Neuronal stem cell (in vitro differentiated cells): ENCODE data around the gene DEDD2.

Experiments
- DNase-seq: peaks from one replicate; pipeline ENCODE4 v3.0.0-alpha.2; 2013; ENCODE audit warnings: low spot score
- H2AFZ ChIP-seq: one replicate; pipeline ENCODE4 v1.6.1; 2013; ENCODE audit warnings: mild to moderate bottlenecking, low read length, inconsistent platforms
- H2AK5ac ChIP-seq: 2 replicates; pipeline ENCODE4 v1.6.1; 2013; ENCODE audit warnings: low read depth, mild to moderate bottlenecking, inconsistent platforms, low read length, moderate library complexity, mixed read lengths
- H2BK120ac ChIP-seq: 2 replicates; pipeline ENCODE4 v1.6.1; 2013; ENCODE audit warnings: low read depth, mild to moderate bottlenecking, inconsistent platforms, low read length, moderate library complexity, mixed read lengths
- H2BK12ac ChIP-seq: one replicate; pipeline ENCODE4 v1.6.1; 2013; ENCODE audit warnings: low read length, inconsistent platforms
- H2BK15ac ChIP-seq: 2 replicates; pipeline ENCODE4 v1.6.1; 2013; ENCODE audit warnings: mild to moderate bottlenecking, low read length, inconsistent platforms, mixed read lengths
- H2BK5ac ChIP-seq: one replicate; pipeline ENCODE4 v1.6.1; 2013; ENCODE audit warnings: inconsistent platforms, mild to moderate bottlenecking, low read length, moderate library complexity
- H3K14ac ChIP-seq: one replicate; pipeline ENCODE4 v1.6.1; 2013; ENCODE audit warnings: low read length, inconsistent platforms
- H3K18ac ChIP-seq: 2 replicates; pipeline ENCODE4 v1.6.1; 2013; ENCODE audit warnings: low read length, inconsistent platforms
- H3K23ac ChIP-seq: 2 replicates; pipeline ENCODE4 v1.6.1; 2013; ENCODE audit warnings: low read depth, mild to moderate bottlenecking, mixed read lengths, low read length, inconsistent platforms; ENCODE audit not compliant: poor library complexity
- H3K27ac ChIP-seq: replicated peaks from 3 replicates; pipeline ENCODE4 v1.5.1; 2013; ENCODE audit warnings: low read length, inconsistent platforms
- H3K27me3 ChIP-seq, 3 experiments: 2 replicates each; pipeline ENCODE4 v1.6.1; 2013; ENCODE audit warnings: low read length in 3 of 3, mild to moderate bottlenecking in 2 of 3, inconsistent platforms in 1 of 3, low read depth in 1 of 3, mixed read lengths in 1 of 3, moderate library complexity in 1 of 3; ENCODE audit not compliant: control insufficient read depth in 3 of 3, insufficient read depth in 3 of 3
- H3K36me3 ChIP-seq, 2 donors: replicated peaks in 1 of 2; 2 replicates each; pipeline ENCODE4 v1.6.1; 2013; ENCODE audit warnings: low read length in 2 of 2; ENCODE audit not compliant: control insufficient read depth in 2 of 2, insufficient read depth in 2 of 2
- H3K4ac ChIP-seq: 2 replicates; pipeline ENCODE4 v1.6.1; 2013; ENCODE audit warnings: inconsistent platforms, mild to moderate bottlenecking, low read length, moderate library complexity
- H3K4me1 ChIP-seq, 2 donors: 1 replicate in 1 of 2; 2 replicates in 1 of 2; pipeline ENCODE4 v1.6.1; 2013; ENCODE audit warnings: low read length in 2 of 2, low read depth in 1 of 2; ENCODE audit not compliant: control insufficient read depth in 2 of 2, insufficient read depth in 1 of 2
- H3K4me2 ChIP-seq: one replicate; pipeline ENCODE4 v1.6.1; 2013; ENCODE audit warnings: mild to moderate bottlenecking, low read length, inconsistent platforms; ENCODE audit not compliant: insufficient read depth, poor library complexity, severe bottlenecking
- H3K4me3 ChIP-seq, 2 donors: 2 replicates each; pipeline ENCODE4 v1.5.1; 2013; ENCODE audit warnings: low read length in 2 of 2, mild to moderate bottlenecking in 2 of 2, inconsistent platforms in 1 of 2, moderate library complexity in 1 of 2
- H3K79me1 ChIP-seq: one replicate; pipeline ENCODE4 v1.6.1; 2013; ENCODE audit warnings: low read depth, mild to moderate bottlenecking, inconsistent platforms, low read length, moderate library complexity
- H3K9ac ChIP-seq: one replicate; pipeline ENCODE4 v1.6.1; 2013; ENCODE audit warnings: mild to moderate bottlenecking, low read depth, low read length, inconsistent platforms; ENCODE audit not compliant: poor library complexity
- H3K9me3 ChIP-seq, 2 donors: replicated peaks in 1 of 2; 2 replicates each; pipeline versions ENCODE3 to v1.6.1; 2013; ENCODE audit warnings: low read length in 2 of 2, mild to moderate bottlenecking in 2 of 2, inconsistent platforms in 1 of 2, low read depth in 1 of 2, mixed read lengths in 1 of 2, moderate library complexity in 1 of 2; ENCODE audit not compliant: control insufficient read depth in 2 of 2, insufficient read depth in 1 of 2
- H4K8ac ChIP-seq: one replicate; pipeline ENCODE4 v1.6.1; 2013; ENCODE audit warnings: low read depth, mild to moderate bottlenecking, inconsistent platforms, low read length, moderate library complexity
- H4K91ac ChIP-seq: one replicate; pipeline ENCODE4 v1.6.1; 2013; ENCODE audit warnings: low read length, low read depth, mild to moderate bottlenecking, inconsistent platforms; ENCODE audit not compliant: poor library complexity
- WGBS, 2 donors: extraction: QIAGEN DNeasy Blood & Tissue Kit; methylation state at CpG; one replicate each; pipeline ENCODE4 v1.1.7; 2013; ENCODE audit warnings: missing lambda C conversion rate in 2 of 2, mixed read lengths in 1 of 2; ENCODE audit not compliant: insufficient read length in 2 of 2, insufficient replicate concordance in 1 of 2; ENCODE audit errors: extremely low coverage in 2 of 2; 5-methylcytosine and 5-hydroxymethylcytosine counted together

DEDD2 gene

DNA sequence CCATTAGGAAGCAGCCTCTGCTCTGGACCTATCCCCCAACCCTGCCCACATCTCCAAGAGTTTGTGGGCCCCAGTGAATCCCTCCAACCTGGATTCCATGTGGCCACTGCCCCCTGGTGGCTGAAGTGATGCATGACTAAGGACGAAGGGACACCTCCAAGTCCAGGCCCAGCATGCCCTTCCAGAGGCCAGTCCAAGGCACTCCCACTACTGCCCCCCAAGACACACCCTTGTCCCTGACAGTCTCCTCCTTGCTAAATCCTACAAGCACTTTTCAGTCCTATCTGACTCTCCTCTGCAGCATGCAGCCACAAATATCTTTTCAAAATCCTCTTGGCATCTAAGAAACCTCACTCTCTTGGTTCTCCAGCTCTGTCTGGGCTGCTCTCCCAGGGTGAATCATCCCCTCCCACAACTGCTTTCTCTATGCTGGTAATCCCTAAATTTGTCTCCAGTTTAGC, 33.0 kb downstream of the DEDD2 start:
- no peak overlapping the region for H3K14ac ChIP-seq
- no peak overlapping the region for H2AK5ac ChIP-seq
- no peak overlapping the region for H4K91ac ChIP-seq
- H3K4ac ChIP-seq = no peak overlapping the region
- no peak overlapping the region for H3K9ac ChIP-seq
- no peak overlapping the region for H3K4me2 ChIP-seq
- peak; percentile 89 for DNase-seq
- H3K36me3 ChIP-seq = no peaks in the 10 kb centered on the region
- no peak overlapping the region for H2BK5ac ChIP-seq
- no peak overlapping the region for H2BK120ac ChIP-seq
- no peak overlapping the region for H2BK12ac ChIP-seq
- H3K4me3 ChIP-seq = no peak overlapping the region
- H4K8ac ChIP-seq = no peak overlapping the region
- peaks cover 3 to 5% of the 10 kb centered on the region in 2 donors for H3K4me1 ChIP-seq
- no peak overlapping the region for H3K27ac ChIP-seq
- H3K18ac ChIP-seq = no peak overlapping the region
- H2AFZ ChIP-seq = no peak overlapping the region
- no peak overlapping the region for H3K23ac ChIP-seq
- WGBS, 2 donors = no CpG with 5 or more reads among the region's 1 CpG
- H3K79me1 ChIP-seq = no peaks in the 10 kb centered on the region
- H2BK15ac ChIP-seq = no peak overlapping the region
- H3K27me3 ChIP-seq = peaks cover 0 to 34% (median 16%) of the 10 kb centered on the region in 3 experiments
- H3K9me3 ChIP-seq = no peaks in the 10 kb centered on the region

DNA sequence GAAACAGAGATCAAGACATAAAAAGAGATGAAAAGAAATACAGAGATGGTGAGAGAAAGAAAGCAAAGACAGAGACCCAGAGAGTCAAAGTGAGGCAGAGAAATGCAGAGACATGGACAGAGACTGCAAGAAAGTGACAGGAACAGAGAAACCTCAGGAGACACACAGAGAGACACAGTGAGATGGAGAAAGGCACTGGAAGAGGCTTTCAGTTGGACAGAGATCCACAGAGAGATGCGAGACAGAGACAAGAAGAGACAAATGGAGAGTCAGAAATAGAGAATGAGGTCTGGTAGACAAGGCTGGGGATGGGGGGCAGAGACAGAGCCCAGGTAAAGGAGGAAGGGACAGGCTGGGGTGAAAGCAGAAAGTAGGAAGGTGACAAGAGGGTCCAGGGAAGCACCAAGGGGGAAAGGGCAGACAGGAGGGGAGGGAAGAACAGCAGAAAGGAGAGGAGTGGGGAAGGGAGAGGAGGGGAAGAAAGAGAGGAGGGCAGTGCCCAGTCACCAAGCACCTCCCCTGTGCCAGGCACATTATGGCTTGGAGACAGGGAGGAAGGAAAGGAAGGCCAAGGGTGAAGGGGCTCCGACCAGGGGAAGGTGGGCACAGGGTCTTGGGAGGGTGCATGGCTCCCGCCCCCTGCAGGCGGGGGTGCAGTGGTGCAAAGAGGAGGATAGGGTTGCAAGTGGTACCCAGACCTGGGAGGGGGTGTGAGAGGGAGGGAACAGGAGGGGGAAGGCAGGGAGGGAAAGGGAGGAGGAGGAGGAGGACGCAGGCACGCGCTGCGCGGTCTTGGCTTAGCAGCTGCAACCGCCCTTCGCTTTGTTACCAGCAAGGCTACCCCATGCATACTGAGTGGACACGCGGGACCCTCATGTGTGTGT, 38.4 kb downstream of the DEDD2 start:
- no CpG with 5 or more reads among the region's 13 CpGs for WGBS, 2 donors
- no peak overlapping the region for H3K23ac ChIP-seq
- H3K36me3 ChIP-seq = no peaks in the 10 kb centered on the region
- no peak overlapping the region for H2AFZ ChIP-seq
- H2BK12ac ChIP-seq = peak overlapping the region; percentile 27
- H3K9me3 ChIP-seq = no peaks in the 10 kb centered on the region
- no peak overlapping the region for H3K4ac ChIP-seq
- H3K14ac ChIP-seq = no peak overlapping the region
- no peak overlapping the region for H2BK5ac ChIP-seq
- H3K4me3 ChIP-seq = no peak overlapping the region
- no peak overlapping the region for H2BK120ac ChIP-seq
- no peak overlapping the region for H3K18ac ChIP-seq
- H4K8ac ChIP-seq = no peak overlapping the region
- H3K79me1 ChIP-seq = no peaks in the 10 kb centered on the region
- H3K9ac ChIP-seq = no peak overlapping the region
- H3K27ac ChIP-seq = no peak overlapping the region
- H3K4me1 ChIP-seq = peaks cover 8 to 22% of the 10 kb centered on the region in 2 donors
- no peak overlapping the region for H2AK5ac ChIP-seq
- DNase-seq = peak; percentile 43
- H4K91ac ChIP-seq = no peak overlapping the region
- peaks cover 10 to 72% (median 63%) of the 10 kb centered on the region in 3 experiments for H3K27me3 ChIP-seq
- no peak overlapping the region for H2BK15ac ChIP-seq
- H3K4me2 ChIP-seq = no peak overlapping the region

GRCh38 chr19:42177686-42178019, 39.8 kb downstream of the DEDD2 start:
- Histone ChIP-seq H3K27me3 (peaks cover 10 to 75% (median 63%) of the 10 kb centered on the region in 3 experiments), H2BK12ac (no peak overlapping the region), H2BK15ac (no peak overlapping the region), H2BK120ac (no peak overlapping the region), H4K91ac (no peak overlapping the region), H3K79me1 (no peaks in the 10 kb centered on the region), H4K8ac (no peak overlapping the region), H3K23ac (no peak overlapping the region), H3K4me1 (peaks cover 8 to 28% of the 10 kb centered on the region in 2 donors), H3K4ac (no peak overlapping the region), H3K9ac (no peak overlapping the region), H3K36me3 (no peaks in the 10 kb centered on the region), H3K18ac (no peak overlapping the region), H2BK5ac (no peak overlapping the region), H2AFZ (peak overlapping the region; percentile 88), H3K9me3 (no peaks in the 10 kb centered on the region), H3K27ac (no peak overlapping the region), H3K4me2 (peak overlapping the region; percentile 76), H3K14ac (no peak overlapping the region), H2AK5ac (no peak overlapping the region), H3K4me3 (peak overlapping the region in 1 of 2 donors; percentile 44)
- no CpG with 5 or more reads among the region's 3 CpGs for WGBS, 2 donors
- no peak for DNase-seq

- peak overlapping the region; percentile 21 for H3K23ac ChIP-seq
- H2BK120ac ChIP-seq = no peak overlapping the region
- no peaks in the 10 kb centered on the region for H3K36me3 ChIP-seq
- H3K4me2 ChIP-seq = peak overlapping the region; percentile 85
- H3K18ac ChIP-seq = peak overlapping the region; percentile 29
- no peak overlapping the region for H3K27ac ChIP-seq
- WGBS, 2 donors = no CpG with 5 or more reads among the region's 66 CpGs
- H3K9ac ChIP-seq = no peak overlapping the region
- H2AFZ ChIP-seq = peak overlapping the region; percentile 88
- H4K91ac ChIP-seq = no peak overlapping the region
- peaks cover 10 to 78% (median 61%) of the 10 kb centered on the region in 3 experiments for H3K27me3 ChIP-seq
- peaks cover 8 to 28% of the 10 kb centered on the region in 2 donors for H3K4me1 ChIP-seq
- no peak overlapping the region for H4K8ac ChIP-seq
- H3K79me1 ChIP-seq = no peaks in the 10 kb centered on the region
- no peak overlapping the region for H2BK5ac ChIP-seq
- peak overlapping the region; percentile 44 to 67 for H3K4me3 ChIP-seq
- no peak overlapping the region for H3K14ac ChIP-seq
- peak; percentile 83 for DNase-seq
- H3K9me3 ChIP-seq = no peaks in the 10 kb centered on the region
- H2BK12ac ChIP-seq = no peak overlapping the region
- no peak overlapping the region for H2BK15ac ChIP-seq
- no peak overlapping the region for H3K4ac ChIP-seq
- H2AK5ac ChIP-seq = no peak overlapping the region
These were observed 40.3 kb downstream of the DEDD2 start for GRCh38 chr19:42176990-42177685.
